Smooth muscle cell (in vitro differentiated cells): ENCODE measurements around the gene ARF1. TPM values are rescaled to one million over a fixed set of nuclear protein-coding genes. Genes with fewer than 3 reads are reported as not detected.

Source experiments
- DNase-seq: peaks from one replicate; lab custom pipeline; 2025; ENCODE audit not compliant: unreplicated experiment; lab: John Stamatoyannopoulos, UW
- H2AFZ ChIP-seq: fragments of 200-600 bp; sonication (generic); 2 replicates; pipeline ENCODE4 v1.6.0; 2016; ENCODE audit warnings: antibody characterized with exemption, low read depth, mild to moderate bottlenecking
- H3F3A ChIP-seq: fragments of 200-600 bp; sonication (generic); 2 replicates; pipeline ENCODE4 v1.6.0; 2017; ENCODE audit warnings: antibody characterized with exemption, low read depth
- H3K27ac ChIP-seq: fragments of 200-600 bp; sonication (generic); 2 replicates; pipeline ENCODE4 v1.5.1; 2016; ENCODE audit warnings: low read depth, mild to moderate bottlenecking
- H3K27me3 ChIP-seq: fragments of 200-600 bp; sonication (generic); 2 replicates; pipeline ENCODE4 v1.6.1; 2016; ENCODE audit warnings: low read depth, mild to moderate bottlenecking
- H3K36me3 ChIP-seq: fragments of 200-600 bp; sonication (generic); 2 replicates; pipeline ENCODE4 v1.5.1; 2016; ENCODE audit warnings: low read depth
- H3K4me1 ChIP-seq: fragments of 200-600 bp; sonication (generic); 2 replicates; pipeline ENCODE4 v1.5.1; 2016; ENCODE audit warnings: low read depth
- H3K4me2 ChIP-seq: fragments of 200-600 bp; sonication (generic); 2 replicates; pipeline ENCODE4 v1.6.0; 2016; ENCODE audit warnings: mild to moderate bottlenecking
- H3K4me3 ChIP-seq: fragments of 200-600 bp; sonication (generic); 2 replicates; pipeline ENCODE4 v1.5.1; 2016; ENCODE audit warnings: mild to moderate bottlenecking
- H3K79me2 ChIP-seq: fragments of 200-600 bp; sonication (generic); 2 replicates; pipeline ENCODE4 v1.6.0; 2016; ENCODE audit warnings: low read depth, mild to moderate bottlenecking
- H3K9ac ChIP-seq: fragments of 200-600 bp; sonication (generic); 2 replicates; pipeline ENCODE4 v1.6.0; 2016; ENCODE audit warnings: low read depth
- H3K9me3 ChIP-seq: fragments of 200-600 bp; sonication (generic); replicated peaks from 2 replicates; pipeline ENCODE4 v1.5.1; 2016; ENCODE audit warnings: low read depth
- H4K20me1 ChIP-seq: fragments of 200-600 bp; sonication (generic); 2 replicates; pipeline ENCODE4 v1.6.0; 2016; ENCODE audit warnings: low read depth
- CTCF ChIP-seq: fragments of 200-600 bp; sonication (generic); IDR thresholded peaks from 2 replicates; pipeline ENCODE4 v1.5.1; 2017; ENCODE audit warnings: borderline replicate concordance, mild to moderate bottlenecking, antibody characterized with exemption; ENCODE audit not compliant: insufficient read depth, poor library complexity, severe bottlenecking
- whole genome bisulfite sequencing: methylation state at CpG from one replicate; pipeline ENCODE4 v1.1.7; 2016; ENCODE audit warnings: low lambda C conversion rate; 5-methylcytosine and 5-hydroxymethylcytosine counted together
- polyA plus RNA-seq: library from polyadenylated mRNA; unstranded; fragments of >200 nt; fragmentation: Nextera tagmentation; extraction: Ambion mirVana; gene quantifications from 2 replicates; pipeline ENCODE4 v1.2.1, GENCODE V29; 2016
- total RNA-seq: library from RNA; depleted of rRNA; stranded (reverse); fragments of >200 nt; gene quantifications from 2 replicates; pipeline ENCODE4 v1.2.3, GENCODE V29; 2014

ARF1 gene
- total and polyA plus RNA-seq, 2 experiments from 2014 or later: 237 to 698 TPM

GRCh38 chr1:228112167-228112566 is 29.7 kb downstream of the ARF1 start:
- no peaks in the 10 kb centered on the region for H3F3A ChIP-seq
- H3K9ac ChIP-seq: no peak overlapping the region
- H3K4me1 ChIP-seq: peaks cover 6% of the 10 kb centered on the region
- no peaks in the 10 kb centered on the region for H4K20me1 ChIP-seq
- no peak overlapping the region for H3K4me3 ChIP-seq
- no peak for DNase-seq
- no peaks in the 10 kb centered on the region for H3K27me3 ChIP-seq
- no peak overlapping the region for H3K27ac ChIP-seq
- no peak for TF ChIP-seq CTCF
- no peak overlapping the region for H2AFZ ChIP-seq
- peaks cover 11% of the 10 kb centered on the region for H3K79me2 ChIP-seq
- no peaks in the 10 kb centered on the region for H3K9me3 ChIP-seq
- H3K4me2 ChIP-seq: no peak overlapping the region
- 96% methylated on average over 7 of the region's 7 CpGs for WGBS
- H3K36me3 ChIP-seq: no peaks in the 10 kb centered on the region

DNA sequence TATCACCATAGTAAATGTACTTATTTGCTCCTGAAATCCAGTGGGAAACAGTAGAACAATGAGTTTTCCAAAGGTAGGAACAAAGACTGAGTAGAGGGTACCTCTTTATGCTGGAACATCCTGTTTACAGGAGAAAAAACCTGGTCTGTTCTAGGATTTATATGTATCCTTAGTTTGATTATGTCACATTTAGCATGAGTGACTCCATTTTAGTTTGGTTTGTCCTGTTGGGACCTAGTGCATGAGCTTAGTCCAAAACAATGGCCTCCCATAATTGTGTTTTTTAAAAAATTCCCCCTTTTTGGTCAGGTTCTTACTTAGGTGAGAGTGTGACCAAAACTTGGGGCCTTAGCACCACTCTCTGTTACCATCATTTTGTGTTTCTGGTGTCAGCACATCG is 30.1 kb downstream of the ARF1 start:
- Histone ChIP-seq H3K4me3 (no peak overlapping the region), H3K4me1 (peaks cover 6% of the 10 kb centered on the region), H3F3A (no peaks in the 10 kb centered on the region), H4K20me1 (no peaks in the 10 kb centered on the region), H3K27me3 (no peaks in the 10 kb centered on the region), H3K9ac (no peak overlapping the region), H3K27ac (no peak overlapping the region), H3K4me2 (no peak overlapping the region), H3K9me3 (no peaks in the 10 kb centered on the region), H3K79me2 (peaks cover 11% of the 10 kb centered on the region), H3K36me3 (no peaks in the 10 kb centered on the region), H2AFZ (no peak overlapping the region)
- TF ChIP-seq CTCF: no peak
- 70% methylated on average over 1 of the region's 1 CpG for WGBS
- DNase-seq: no peak

DNA sequence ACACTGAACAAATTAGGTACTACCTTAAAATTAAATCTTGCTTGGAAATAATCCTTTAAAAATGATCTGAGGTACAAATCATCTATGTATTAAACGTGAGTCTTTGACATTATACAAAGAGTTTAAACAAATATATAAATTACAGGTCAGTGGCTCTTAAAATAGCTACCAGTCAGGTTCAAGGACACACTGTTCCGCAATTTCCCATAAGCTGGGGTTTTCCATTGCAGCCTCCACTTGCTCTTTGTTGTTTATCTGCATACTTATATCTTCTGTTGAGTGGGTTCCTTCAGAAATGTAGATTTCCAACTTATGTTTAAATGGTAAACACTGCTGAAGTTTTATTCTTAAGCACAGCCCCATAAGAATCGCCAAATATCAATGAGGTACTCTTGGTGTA is 32.3 kb downstream of the ARF1 start:
- H3K79me2 ChIP-seq: no peaks in the 10 kb centered on the region
- no peak overlapping the region for H3K4me2 ChIP-seq
- no peaks in the 10 kb centered on the region for H3K4me1 ChIP-seq
- H3K27ac ChIP-seq: no peak overlapping the region
- no peak overlapping the region for H3K9ac ChIP-seq
- no peaks in the 10 kb centered on the region for H3K9me3 ChIP-seq
- no peak for DNase-seq
- TF ChIP-seq CTCF: no peak
- peaks cover 4% of the 10 kb centered on the region for H3K36me3 ChIP-seq
- no peaks in the 10 kb centered on the region for H3K27me3 ChIP-seq
- 83% methylated on average over 3 of the region's 3 CpGs for WGBS
- H2AFZ ChIP-seq: no peak overlapping the region
- H3K4me3 ChIP-seq: no peak overlapping the region
- H4K20me1 ChIP-seq: no peaks in the 10 kb centered on the region
- H3F3A ChIP-seq: no peaks in the 10 kb centered on the region

DNA sequence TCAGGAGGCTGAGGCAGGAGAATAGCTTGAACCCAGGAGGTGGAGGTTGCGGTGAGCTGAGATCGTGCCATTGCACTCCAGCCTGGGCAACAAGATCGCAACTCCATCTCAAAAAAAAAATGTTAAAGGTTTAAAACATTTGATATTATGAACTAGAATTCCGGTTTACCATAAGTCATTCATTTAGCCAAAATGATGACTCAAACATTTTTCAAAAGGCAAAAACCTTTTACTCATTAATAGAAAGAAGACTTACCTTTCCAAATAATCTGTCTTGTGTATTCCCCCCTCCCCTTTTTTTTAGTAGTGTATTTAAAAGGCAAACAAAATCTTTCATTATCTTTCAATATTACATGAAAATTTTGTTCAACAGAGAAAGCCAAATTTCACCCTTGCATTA is 34.8 kb downstream of the ARF1 start:
- no peak overlapping the region for H2AFZ ChIP-seq
- H4K20me1 ChIP-seq: no peaks in the 10 kb centered on the region
- H3K4me1 ChIP-seq: no peaks in the 10 kb centered on the region
- H3K4me3 ChIP-seq: no peak overlapping the region
- DNase-seq: no peak
- no peak overlapping the region for H3K9ac ChIP-seq
- WGBS: 96% methylated on average over 4 of the region's 4 CpGs
- no peaks in the 10 kb centered on the region for H3K79me2 ChIP-seq
- no peak for TF ChIP-seq CTCF
- H3K36me3 ChIP-seq: peaks cover 4% of the 10 kb centered on the region
- no peak overlapping the region for H3K27ac ChIP-seq
- no peak overlapping the region for H3K4me2 ChIP-seq
- H3K9me3 ChIP-seq: no peaks in the 10 kb centered on the region
- no peaks in the 10 kb centered on the region for H3K27me3 ChIP-seq
- no peaks in the 10 kb centered on the region for H3F3A ChIP-seq
